HL-60 (cell line): ENCODE results near the gene PAPPA2.

Experiments used
- DNase-seq, 2 experiments: peaks; one replicate each; pipeline ENCODE4 v3.0.0-alpha.2; 2010 to 2020; ENCODE audit warnings: low read depth in 1 of 2, low spot score in 1 of 2
- H3K27ac ChIP-seq: fragments of 250-450 bp; sonication (Bioruptor Pico); replicated peaks from 2 replicates; pipeline ENCODE4 v1.5.1; 2020; ENCODE audit warnings: mild to moderate bottlenecking, moderate library complexity
- H3K27me3 ChIP-seq: fragments of 250-450 bp; sonication (Bioruptor Pico); 2 replicates; pipeline ENCODE4 v1.5.1; 2021; ENCODE audit warnings: mild to moderate bottlenecking, moderate library complexity; ENCODE audit not compliant: insufficient read depth, poor library complexity, severe bottlenecking
- H3K4me3 ChIP-seq: replicated peaks from 2 replicates; pipeline ENCODE4 v1.5.1; 2011; ENCODE audit warnings: mild to moderate bottlenecking, control low read depth, low read length; ENCODE audit not compliant: insufficient read depth
- GABPA ChIP-seq: IDR thresholded peaks from 2 replicates; pipeline ENCODE4 v1.6.1; 2012; ENCODE audit warnings: low read depth
- POLR2AphosphoS5 ChIP-seq: IDR thresholded peaks from 2 replicates; pipeline ENCODE4 v1.6.1; 2012; ENCODE audit warnings: low read depth
- SPI1 ChIP-seq: IDR thresholded peaks from 2 replicates; pipeline ENCODE4 v1.6.1; 2012; ENCODE audit warnings: low read depth, mild to moderate bottlenecking, borderline replicate concordance
- TF ChIP-seq, protein P1 (sequence below): IDR thresholded peaks from 2 replicates; pipeline ENCODE4 v1.6.1; 2012; ENCODE audit warnings: low read depth; ENCODE audit not compliant: insufficient replicate concordance
- TF ChIP-seq, protein P2 (sequence below): IDR thresholded peaks from one replicate; pipeline ENCODE4 v1.5.1; 2011; ENCODE audit warnings: low read length, control low read depth, inconsistent platforms; ENCODE audit not compliant: insufficient read depth

Gene PAPPA2

DNA sequence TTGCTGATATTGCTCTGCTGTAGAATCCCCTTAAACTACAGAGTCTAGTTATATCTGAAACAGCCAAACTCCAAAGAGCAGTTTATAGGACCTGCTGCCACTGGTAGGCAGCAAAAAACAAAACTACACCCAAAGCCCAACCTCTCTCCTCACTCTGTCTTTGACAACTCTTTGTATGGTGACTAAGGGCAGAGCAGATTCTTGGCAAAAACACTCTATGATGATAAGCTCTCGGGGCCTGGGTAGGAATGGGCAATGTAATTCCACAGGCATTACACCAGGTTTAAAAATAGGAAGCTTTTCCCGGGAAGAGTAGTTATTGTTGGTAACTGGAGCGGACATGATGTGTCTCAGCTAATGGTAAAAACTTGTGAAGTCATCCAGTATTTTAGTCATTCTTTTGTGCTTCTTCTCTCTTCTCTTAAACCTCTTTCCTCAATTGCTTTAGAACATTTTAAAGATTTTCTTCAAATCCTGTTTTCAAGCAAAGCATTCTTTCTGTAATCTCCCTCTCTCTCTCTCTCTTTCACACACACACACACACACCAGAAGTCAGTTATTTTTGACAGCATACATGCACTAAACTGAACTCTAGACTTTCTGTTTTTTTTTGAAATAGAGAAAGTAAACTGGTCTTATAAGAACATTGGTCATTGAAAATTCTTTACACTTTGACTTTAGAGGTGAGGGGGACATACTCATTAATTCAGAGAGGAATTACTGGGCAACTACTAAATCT is 193.5 kb downstream of the PAPPA2 start:
- no peak for DNase-seq
- TF ChIP-seq POLR2AphosphoS5 (no peak), GABPA (no peak), SPI1 (no peak)
- TF ChIP-seq, protein P1, sequence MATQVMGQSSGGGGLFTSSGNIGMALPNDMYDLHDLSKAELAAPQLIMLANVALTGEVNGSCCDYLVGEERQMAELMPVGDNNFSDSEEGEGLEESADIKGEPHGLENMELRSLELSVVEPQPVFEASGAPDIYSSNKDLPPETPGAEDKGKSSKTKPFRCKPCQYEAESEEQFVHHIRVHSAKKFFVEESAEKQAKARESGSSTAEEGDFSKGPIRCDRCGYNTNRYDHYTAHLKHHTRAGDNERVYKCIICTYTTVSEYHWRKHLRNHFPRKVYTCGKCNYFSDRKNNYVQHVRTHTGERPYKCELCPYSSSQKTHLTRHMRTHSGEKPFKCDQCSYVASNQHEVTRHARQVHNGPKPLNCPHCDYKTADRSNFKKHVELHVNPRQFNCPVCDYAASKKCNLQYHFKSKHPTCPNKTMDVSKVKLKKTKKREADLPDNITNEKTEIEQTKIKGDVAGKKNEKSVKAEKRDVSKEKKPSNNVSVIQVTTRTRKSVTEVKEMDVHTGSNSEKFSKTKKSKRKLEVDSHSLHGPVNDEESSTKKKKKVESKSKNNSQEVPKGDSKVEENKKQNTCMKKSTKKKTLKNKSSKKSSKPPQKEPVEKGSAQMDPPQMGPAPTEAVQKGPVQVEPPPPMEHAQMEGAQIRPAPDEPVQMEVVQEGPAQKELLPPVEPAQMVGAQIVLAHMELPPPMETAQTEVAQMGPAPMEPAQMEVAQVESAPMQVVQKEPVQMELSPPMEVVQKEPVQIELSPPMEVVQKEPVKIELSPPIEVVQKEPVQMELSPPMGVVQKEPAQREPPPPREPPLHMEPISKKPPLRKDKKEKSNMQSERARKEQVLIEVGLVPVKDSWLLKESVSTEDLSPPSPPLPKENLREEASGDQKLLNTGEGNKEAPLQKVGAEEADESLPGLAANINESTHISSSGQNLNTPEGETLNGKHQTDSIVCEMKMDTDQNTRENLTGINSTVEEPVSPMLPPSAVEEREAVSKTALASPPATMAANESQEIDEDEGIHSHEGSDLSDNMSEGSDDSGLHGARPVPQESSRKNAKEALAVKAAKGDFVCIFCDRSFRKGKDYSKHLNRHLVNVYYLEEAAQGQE, result no peak
- TF ChIP-seq, protein P2, sequence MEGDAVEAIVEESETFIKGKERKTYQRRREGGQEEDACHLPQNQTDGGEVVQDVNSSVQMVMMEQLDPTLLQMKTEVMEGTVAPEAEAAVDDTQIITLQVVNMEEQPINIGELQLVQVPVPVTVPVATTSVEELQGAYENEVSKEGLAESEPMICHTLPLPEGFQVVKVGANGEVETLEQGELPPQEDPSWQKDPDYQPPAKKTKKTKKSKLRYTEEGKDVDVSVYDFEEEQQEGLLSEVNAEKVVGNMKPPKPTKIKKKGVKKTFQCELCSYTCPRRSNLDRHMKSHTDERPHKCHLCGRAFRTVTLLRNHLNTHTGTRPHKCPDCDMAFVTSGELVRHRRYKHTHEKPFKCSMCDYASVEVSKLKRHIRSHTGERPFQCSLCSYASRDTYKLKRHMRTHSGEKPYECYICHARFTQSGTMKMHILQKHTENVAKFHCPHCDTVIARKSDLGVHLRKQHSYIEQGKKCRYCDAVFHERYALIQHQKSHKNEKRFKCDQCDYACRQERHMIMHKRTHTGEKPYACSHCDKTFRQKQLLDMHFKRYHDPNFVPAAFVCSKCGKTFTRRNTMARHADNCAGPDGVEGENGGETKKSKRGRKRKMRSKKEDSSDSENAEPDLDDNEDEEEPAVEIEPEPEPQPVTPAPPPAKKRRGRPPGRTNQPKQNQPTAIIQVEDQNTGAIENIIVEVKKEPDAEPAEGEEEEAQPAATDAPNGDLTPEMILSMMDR, result no peak
- H3K27ac ChIP-seq, result no peak overlapping the region
- H3K27me3 ChIP-seq, result no peaks in the 10 kb centered on the region
- no peak overlapping the region for H3K4me3 ChIP-seq

DNA sequence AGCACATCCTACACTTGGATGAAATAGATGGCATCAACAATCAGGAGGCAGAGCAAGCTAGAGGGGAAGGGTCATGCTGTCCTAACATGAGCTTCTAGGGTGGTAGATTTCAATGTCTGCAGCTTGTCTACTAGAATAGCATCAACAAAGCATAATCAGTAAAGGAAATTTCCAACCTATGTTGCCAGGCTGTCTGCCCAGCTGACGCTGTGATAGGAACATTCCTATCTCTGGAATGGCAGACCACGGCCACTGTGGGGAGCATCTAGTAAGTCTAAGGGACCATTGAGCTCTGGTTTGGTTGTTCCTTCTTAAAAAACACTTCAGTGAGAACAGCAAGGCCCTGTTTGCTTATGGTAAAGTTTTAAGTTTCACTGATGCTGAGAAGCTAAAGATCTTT is 206.8 kb downstream of the PAPPA2 start:
- no peak overlapping the region for H3K27ac ChIP-seq
- DNase-seq, result no peak
- H3K27me3 ChIP-seq, result no peaks in the 10 kb centered on the region
- no peak overlapping the region for H3K4me3 ChIP-seq
- TF ChIP-seq GABPA (no peak), POLR2AphosphoS5 (no peak), SPI1 (no peak)
- TF ChIP-seq, protein P2, result no peak
- TF ChIP-seq, protein P1, result no peak

- Histone ChIP-seq H3K4me3 (no peak overlapping the region), H3K27me3 (no peaks in the 10 kb centered on the region), H3K27ac (no peak overlapping the region)
- no peak for DNase-seq
- TF ChIP-seq SPI1 (no peak), POLR2AphosphoS5 (no peak), GABPA (no peak)
- TF ChIP-seq, protein P1, result no peak
- TF ChIP-seq, protein P2, result no peak
These were observed 207.9 kb downstream of the PAPPA2 start for GRCh38 chr1:176670853-176671252.
